ENCODE data around the gene LHPP. TPM values are rescaled to one million over a fixed set of nuclear protein-coding genes. Genes with fewer than 3 reads are reported as not detected.

The LHPP gene
- polyA plus RNA-seq, 1 experiment: 7.1 TPM

DNA sequence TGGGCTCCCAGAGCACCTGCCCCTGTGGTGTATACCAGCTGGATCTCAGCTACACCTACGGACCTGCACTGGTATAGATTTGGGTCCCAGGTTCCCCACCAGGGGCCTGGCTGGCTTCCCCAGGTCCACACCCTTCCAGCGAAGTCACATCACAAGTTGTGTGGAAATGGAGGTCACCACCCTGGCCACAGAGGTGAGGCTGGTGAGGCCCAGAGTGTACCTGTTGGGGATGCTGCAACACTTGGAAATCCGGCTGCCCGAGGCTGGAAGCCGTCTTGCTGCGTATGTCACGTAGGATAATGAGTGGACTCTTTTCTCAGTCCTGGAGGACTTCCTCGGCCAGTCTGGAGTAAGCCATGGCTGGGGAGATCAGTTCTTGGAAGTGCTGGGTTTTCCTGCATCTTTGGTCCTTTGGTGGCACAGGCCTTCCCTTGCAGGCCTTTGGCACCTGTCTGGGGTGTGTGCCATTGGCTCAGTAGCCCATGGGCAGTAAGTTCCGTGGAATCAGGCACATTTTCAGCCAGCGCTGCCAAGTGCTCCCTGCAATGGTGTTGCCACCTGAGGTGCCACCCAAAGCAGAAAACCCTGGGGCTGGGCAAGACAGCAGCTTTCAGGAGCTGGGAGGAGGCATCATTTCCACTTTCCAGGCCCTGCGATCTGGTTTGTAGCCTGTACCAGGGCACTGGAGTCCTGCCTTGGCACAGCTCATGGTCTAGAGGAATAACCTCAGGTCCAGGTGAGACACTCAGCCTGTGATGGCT, 97.9 kb downstream of the LHPP start:
- Histone ChIP-seq H3K4me3 (ENCODE audit: low read depth, low read length) (no peak overlapping the region), H3K27me3 (ENCODE audit: control insufficient read depth, insufficient read depth, low read length) (peaks cover 17% of the 10 kb centered on the region), H3K9me3 (ENCODE audit: control insufficient read depth, insufficient read depth, low read length) (no peaks in the 10 kb centered on the region; the same call in 1 of the 2 replicates), H3K27ac (ENCODE audit: low read depth, low read length) (no peak overlapping the region)
- ChIA-PET CTCF (no interaction called here), POLR2A (no interaction called here)
- TF ChIP-seq, protein P1, sequence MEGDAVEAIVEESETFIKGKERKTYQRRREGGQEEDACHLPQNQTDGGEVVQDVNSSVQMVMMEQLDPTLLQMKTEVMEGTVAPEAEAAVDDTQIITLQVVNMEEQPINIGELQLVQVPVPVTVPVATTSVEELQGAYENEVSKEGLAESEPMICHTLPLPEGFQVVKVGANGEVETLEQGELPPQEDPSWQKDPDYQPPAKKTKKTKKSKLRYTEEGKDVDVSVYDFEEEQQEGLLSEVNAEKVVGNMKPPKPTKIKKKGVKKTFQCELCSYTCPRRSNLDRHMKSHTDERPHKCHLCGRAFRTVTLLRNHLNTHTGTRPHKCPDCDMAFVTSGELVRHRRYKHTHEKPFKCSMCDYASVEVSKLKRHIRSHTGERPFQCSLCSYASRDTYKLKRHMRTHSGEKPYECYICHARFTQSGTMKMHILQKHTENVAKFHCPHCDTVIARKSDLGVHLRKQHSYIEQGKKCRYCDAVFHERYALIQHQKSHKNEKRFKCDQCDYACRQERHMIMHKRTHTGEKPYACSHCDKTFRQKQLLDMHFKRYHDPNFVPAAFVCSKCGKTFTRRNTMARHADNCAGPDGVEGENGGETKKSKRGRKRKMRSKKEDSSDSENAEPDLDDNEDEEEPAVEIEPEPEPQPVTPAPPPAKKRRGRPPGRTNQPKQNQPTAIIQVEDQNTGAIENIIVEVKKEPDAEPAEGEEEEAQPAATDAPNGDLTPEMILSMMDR (IDR thresholded peaks at IDR 0.05; ENCODE audit: low read depth, low read length): no peak
- no peak for DNase-seq (ENCODE audit: low read depth, low spot score)

DNA sequence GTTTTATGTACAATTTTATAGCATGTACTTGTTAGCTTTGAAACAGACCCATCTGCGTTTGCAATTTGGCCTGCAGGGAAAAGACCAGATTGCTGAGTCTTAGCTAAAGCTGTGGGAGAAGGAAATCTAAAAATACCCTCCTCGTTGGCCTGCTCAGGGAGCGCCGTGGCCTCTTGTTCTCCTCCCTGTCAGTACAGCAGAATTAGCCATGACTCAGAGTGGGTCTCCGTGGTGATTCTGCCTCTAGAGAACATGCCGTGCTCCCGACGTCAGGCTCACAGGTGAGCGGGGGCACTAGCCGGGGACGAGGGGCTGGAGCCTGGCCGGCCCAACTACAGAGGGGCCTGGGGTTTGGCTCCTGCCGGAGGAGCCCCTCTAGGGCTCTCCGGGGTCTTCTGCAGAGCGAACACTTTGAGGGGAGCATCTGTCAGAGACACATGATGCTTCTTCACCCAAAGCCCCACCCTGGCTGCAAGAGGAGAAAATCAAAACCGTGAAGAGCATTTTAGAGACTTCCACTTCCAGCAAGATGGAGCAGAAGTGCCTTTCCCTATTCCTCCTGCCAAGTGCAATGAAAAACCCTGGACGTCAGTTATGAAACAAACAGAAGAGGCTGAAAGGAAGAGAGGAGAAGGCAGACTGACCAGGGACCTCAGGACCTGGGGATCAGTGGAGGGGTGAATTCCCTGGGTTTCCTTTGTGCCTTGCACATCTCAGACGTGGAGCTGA, 98.9 kb downstream of the LHPP start:
- peak; percentile 16 for DNase-seq (ENCODE audit: low read depth, low spot score)
- Histone ChIP-seq H3K9me3 (ENCODE audit: control insufficient read depth, insufficient read depth, low read length) (no peaks in the 10 kb centered on the region; the same call in 1 of the 2 replicates), H3K4me3 (ENCODE audit: low read depth, low read length) (no peak overlapping the region), H3K27ac (ENCODE audit: low read depth, low read length) (no peak overlapping the region), H3K27me3 (ENCODE audit: control insufficient read depth, insufficient read depth, low read length) (peaks cover 18% of the 10 kb centered on the region)
- ChIA-PET CTCF (no interaction called here), POLR2A (no interaction called here)
- TF ChIP-seq, protein P1 (IDR thresholded peaks at IDR 0.05; ENCODE audit: low read depth, low read length): no peak

DNA sequence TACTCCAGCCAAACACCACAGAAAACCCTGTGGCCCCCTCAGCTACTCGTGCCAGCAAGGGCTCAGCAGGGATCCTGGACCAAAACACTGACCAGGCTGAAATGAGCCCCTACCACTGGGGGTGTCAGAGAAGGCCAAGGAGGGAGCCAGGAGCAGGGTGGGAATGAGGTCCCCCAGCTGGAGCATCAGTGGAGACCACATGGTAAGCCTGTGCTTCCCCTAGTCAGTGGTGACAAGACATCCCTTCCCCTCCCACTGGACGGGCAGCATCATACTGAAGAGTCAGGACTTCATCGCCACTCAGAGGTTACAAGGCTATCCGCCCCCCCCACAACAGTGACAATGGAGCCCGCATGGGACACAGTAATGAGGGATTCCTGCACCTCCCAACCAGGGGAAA, 99.6 kb downstream of the LHPP start:
- ChIA-PET POLR2A (no interaction called here), CTCF (no interaction called here)
- H3K27ac ChIP-seq (ENCODE audit: low read depth, low read length): no peak overlapping the region

DNA sequence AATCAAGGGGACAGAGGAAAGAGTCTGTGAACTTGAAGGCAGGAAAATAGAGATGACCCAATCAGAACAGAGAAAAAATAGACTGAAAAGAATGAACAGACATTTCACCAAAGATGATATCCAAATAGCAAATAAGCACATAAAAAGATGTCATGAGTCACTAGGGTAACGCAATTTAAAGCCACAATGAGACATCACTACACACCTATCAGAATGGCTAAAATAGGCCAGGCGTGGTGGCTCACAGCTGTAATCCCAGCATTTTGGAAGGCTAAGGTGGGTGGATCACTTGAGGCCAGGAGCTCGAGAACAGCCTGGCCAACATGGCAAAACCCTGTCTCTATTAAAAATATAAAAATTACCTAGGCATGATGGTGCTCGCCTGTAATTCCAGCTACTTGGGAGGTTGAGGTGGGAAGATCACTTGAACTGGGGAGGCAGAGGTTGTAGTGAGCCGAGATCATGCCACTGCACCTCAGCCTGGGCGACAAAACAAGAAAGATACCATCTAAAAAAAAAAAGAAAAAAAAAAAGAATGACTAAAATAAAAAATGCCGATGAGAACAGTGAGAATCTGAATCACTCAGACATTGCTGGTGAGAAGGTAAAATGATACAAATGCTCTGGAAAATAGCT, 100.9 kb downstream of the LHPP start:
- Histone ChIP-seq H3K27me3 (ENCODE audit: control insufficient read depth, insufficient read depth, low read length) (peaks cover 29% of the 10 kb centered on the region), H3K9me3 (ENCODE audit: control insufficient read depth, insufficient read depth, low read length) (no peaks in the 10 kb centered on the region; the same call in none of the 2 replicates), H3K4me3 (ENCODE audit: low read depth, low read length) (no peak overlapping the region), H3K27ac (ENCODE audit: low read depth, low read length) (no peak overlapping the region)
- ChIA-PET CTCF (no interaction called here), POLR2A (no interaction called here)
- TF ChIP-seq, protein P1 (IDR thresholded peaks at IDR 0.05; ENCODE audit: low read depth, low read length): no peak
- no peak for DNase-seq (ENCODE audit: low read depth, low spot score)

More for the DNA sequence above, 99.6 kb downstream of the LHPP start:
- TF ChIP-seq, protein P1 (IDR thresholded peaks at IDR 0.05; ENCODE audit: low read depth, low read length): no peak
- H3K27me3 ChIP-seq (ENCODE audit: control insufficient read depth, insufficient read depth, low read length): peaks cover 25% of the 10 kb centered on the region
- DNase-seq (ENCODE audit: low read depth, low spot score): no peak
- no peaks in the 10 kb centered on the region; the same call in none of the 2 replicates for H3K9me3 ChIP-seq (ENCODE audit: control insufficient read depth, insufficient read depth, low read length)
- no peak overlapping the region for H3K4me3 ChIP-seq (ENCODE audit: low read depth, low read length)
